K562 (cell line): ENCODE measurements around the gene ZFYVE19. TPM values are rescaled to one million over a fixed set of nuclear protein-coding genes. Genes with fewer than 3 reads are reported as not detected.

Source experiments
- ATAC-seq: fragments of 200-7000 bp; cut with Tn5 transposase; 3 replicates; pipeline ENCODE4 v1.9.1; 2020; ENCODE audit warnings: moderate library complexity
- BruUV-seq: library from RNA; stranded (reverse); fragments of 400-500 nt; replicated peaks from 2 replicates; lab custom pipeline; 2021; lab: Mats Ljungman, UMichigan
- CTCF ChIA-PET: fragments of 300-600 bp; formaldehyde crosslinking; extraction: SDS; loops from one replicate; lab custom pipeline; 2021; ENCODE audit warnings: low intra/inter-chr PET ratio; lab: Yijun Ruan, JAX
- POLR2A ChIA-PET: fragments of 300-600, 350-650 bp; sonication (Branson Sonifier 250); formaldehyde crosslinking; extraction: SDS; loops from one replicate; lab custom pipeline; 2021; ENCODE audit warnings: antibody characterized with exemption, inconsistent platforms; lab: Yijun Ruan, JAX
- DNase-seq, 4 experiments: peaks; one replicate each; pipeline versions ENCODE4 v3.0.0 to v3.0.0-alpha.2; 2011 to 2018; ENCODE audit warnings: low spot score in 3 of 4, mixed read lengths in 3 of 4; ENCODE audit errors: extremely low read depth in 1 of 4
- FAIRE-seq: peaks from 2 replicates; lab custom pipeline; 2011; peaks lifted over from hg19 to GRCh38; lab: Jason Lieb, UNC
- H2AFZ ChIP-seq: 2 replicates; pipeline ENCODE4 v1.6.0; 2011; ENCODE audit warnings: low read depth, low read length, control low read depth, inconsistent platforms
- H3K27ac ChIP-seq: fragments of 200-600 bp; 3 replicates; pipeline ENCODE4 v1.8.0; 2011; ENCODE audit warnings: low read depth, mild to moderate bottlenecking, control low read depth, inconsistent platforms, low read length, moderate library complexity, mixed read lengths; ENCODE audit errors: extremely low read depth
- H3K27me3 ChIP-seq, 2 experiments: fragments of 300-600 bp in 1 of 2; 2 replicates in 1 of 2; 3 replicates in 1 of 2; pipeline versions ENCODE4 v1.6.0 to v1.8.0; 2011; ENCODE audit warnings: inconsistent platforms in 2 of 2, low read length in 2 of 2, mild to moderate bottlenecking in 1 of 2, mixed read lengths in 1 of 2, moderate library complexity in 1 of 2; ENCODE audit not compliant: control insufficient read depth in 2 of 2, insufficient read depth in 2 of 2
- H3K36me3 ChIP-seq: fragments of 300-600 bp; 3 replicates; pipeline ENCODE4 v1.8.0; 2011; ENCODE audit warnings: mild to moderate bottlenecking, low read length, inconsistent platforms; ENCODE audit not compliant: control insufficient read depth, insufficient read depth
- H3K4me1 ChIP-seq, 2 experiments: fragments of 200-600 bp in 1 of 2; replicated peaks in 1 of 2; 2 replicates in 1 of 2; 3 replicates in 1 of 2; pipeline versions ENCODE4 v1.5.1 to v1.8.0; 2011; ENCODE audit warnings: inconsistent platforms in 2 of 2, low read length in 2 of 2, mild to moderate bottlenecking in 1 of 2, mixed read lengths in 1 of 2, moderate library complexity in 1 of 2; ENCODE audit not compliant: control insufficient read depth in 2 of 2, insufficient read depth in 2 of 2
- H3K4me2 ChIP-seq: 2 replicates; pipeline ENCODE4 v1.6.1; 2011; ENCODE audit warnings: low read length, control low read depth, inconsistent platforms, mixed read lengths; ENCODE audit not compliant: insufficient read depth
- H3K4me3 ChIP-seq: fragments of 200-600 bp; sonication (generic), shearing (Covaris generic); 2 replicates; pipeline ENCODE4 v1.5.1; 2016; ENCODE audit warnings: control low read depth, inconsistent platforms
- H3K79me2 ChIP-seq: fragments of 200-600 bp; 3 replicates; pipeline ENCODE4 v1.8.0; 2011; ENCODE audit warnings: low read length, inconsistent platforms; ENCODE audit not compliant: control insufficient read depth, insufficient read depth
- H3K9ac ChIP-seq, 2 experiments: 2 replicates each; pipeline versions ENCODE4 v1.6.0 to v1.6.1; 2011; ENCODE audit warnings: low read depth in 2 of 2, low read length in 2 of 2, control low read depth in 1 of 2, inconsistent platforms in 1 of 2, mild to moderate bottlenecking in 1 of 2, mixed read lengths in 1 of 2; ENCODE audit not compliant: insufficient read depth in 1 of 2
- H3K9me1 ChIP-seq: one replicate; pipeline ENCODE4 v1.6.0; 2011; ENCODE audit warnings: inconsistent platforms, mild to moderate bottlenecking, low read length, moderate library complexity; ENCODE audit not compliant: control insufficient read depth, insufficient read depth
- H3K9me3 ChIP-seq: replicated peaks from 2 replicates; pipeline ENCODE4 v1.5.1; 2011; ENCODE audit warnings: low read depth, low read length, inconsistent platforms; ENCODE audit not compliant: control insufficient read depth, insufficient read depth
- H4K20me1 ChIP-seq: replicated peaks from 2 replicates; pipeline ENCODE4 v1.6.1; 2011; ENCODE audit warnings: low read length, inconsistent platforms, mixed read lengths; ENCODE audit not compliant: control insufficient read depth, insufficient read depth
- ATF7 ChIP-seq: fragments of 450-650 bp; IDR thresholded peaks from 2 replicates; pipeline ENCODE4 v1.7.1; 2014; ENCODE audit warnings: mild to moderate bottlenecking, moderate library complexity
- CREM ChIP-seq: IDR thresholded peaks from 2 replicates; pipeline ENCODE4 v1.6.1; 2014; ENCODE audit warnings: antibody characterized with exemption, low read depth
- DPF2 ChIP-seq: fragments of 450-650 bp; IDR thresholded peaks from 2 replicates; pipeline ENCODE4 v1.6.1; 2016
- EHMT2 ChIP-seq: fragments of 450-650 bp; IDR thresholded peaks from 2 replicates; pipeline ENCODE4 v1.6.1; 2018; ENCODE audit warnings: antibody characterized with exemption
- ESRRA ChIP-seq: fragments of 450-650 bp; IDR thresholded peaks from 2 replicates; pipeline ENCODE4 v1.6.1; 2014; ENCODE audit warnings: low read depth, mild to moderate bottlenecking, moderate library complexity, borderline replicate concordance
- GABPB1 ChIP-seq: sonication (generic); formaldehyde crosslinking; IDR thresholded peaks from 2 replicates; pipeline ENCODE4 v1.8.0; 2022; ENCODE audit warnings: mild to moderate bottlenecking, missing genetic modification reagents
- HDAC1 ChIP-seq, 2 experiments: fragments of 450-650 bp; IDR thresholded peaks; 2 replicates each; pipeline ENCODE4 v1.6.1; 2016 to 2017; ENCODE audit warnings: inconsistent platforms in 1 of 2, mild to moderate bottlenecking in 1 of 2, moderate library complexity in 1 of 2
- MED1 ChIP-seq: sonication (generic); formaldehyde crosslinking; IDR thresholded peaks from 2 replicates; pipeline ENCODE4 v1.8.1; 2023; ENCODE audit warnings: missing genetic modification reagents, borderline replicate concordance
- NBN ChIP-seq: fragments of 450-650 bp; IDR thresholded peaks from 2 replicates; pipeline ENCODE4 v1.6.1; 2016; ENCODE audit warnings: low read depth, mild to moderate bottlenecking
- SLC30A9 ChIP-seq: fragments of 250-450 bp; sonication (Bioruptor Pico); IDR thresholded peaks from 2 replicates; pipeline ENCODE4 v1.8.0; 2022; ENCODE audit warnings: mild to moderate bottlenecking, moderate library complexity
- SP1 ChIP-seq: sonication (generic); formaldehyde crosslinking; IDR thresholded peaks from 2 replicates; pipeline ENCODE4 v1.8.1; 2022; ENCODE audit warnings: mild to moderate bottlenecking, missing genetic modification reagents
- TEAD4 ChIP-seq, 2 experiments: sonication (generic) in 1 of 2; formaldehyde crosslinking in 1 of 2; IDR thresholded peaks; 2 replicates each; pipeline versions ENCODE4 v1.6.1 to v1.8.0; 2012 to 2022; ENCODE audit warnings: borderline replicate concordance in 1 of 2, inconsistent platforms in 1 of 2, low read length in 1 of 2, mild to moderate bottlenecking in 1 of 2, missing genetic modification reagents in 1 of 2
- TFAP4 ChIP-seq: sonication (generic); formaldehyde crosslinking; IDR thresholded peaks from 2 replicates; pipeline ENCODE4 v1.8.0; 2022; ENCODE audit warnings: missing genetic modification reagents, mild to moderate bottlenecking, moderate library complexity, borderline replicate concordance
- USF1 ChIP-seq: sonication (generic); formaldehyde crosslinking; IDR thresholded peaks from 2 replicates; pipeline ENCODE4 v1.9.0; 2022; ENCODE audit warnings: mild to moderate bottlenecking, missing genetic modification reagents
- ZFX ChIP-seq: sonication (generic); formaldehyde crosslinking; IDR thresholded peaks from 2 replicates; pipeline ENCODE4 v1.8.0; 2022; ENCODE audit warnings: mild to moderate bottlenecking, missing genetic modification reagents, moderate library complexity
- ZNF197 ChIP-seq: fragments of 200-800 bp; sonication (Bioruptor generic); IDR thresholded peaks from 2 replicates; pipeline ENCODE4 v1.6.1; 2016; ENCODE audit warnings: low read depth, missing genetic modification characterization, missing compliant biosample characterization
- ZNF395 ChIP-seq: fragments of 200-800 bp; sonication (Bioruptor generic); IDR thresholded peaks from 2 replicates; pipeline ENCODE4 v1.6.1; 2017; ENCODE audit warnings: missing genetic modification characterization, missing compliant biosample characterization
- WGBS: fragments of 100-300 bp; shearing (Covaris generic); methylation state at CpG from one replicate; pipeline ENCODE4 v1.1.6; 2016; ENCODE audit warnings: low coverage, mixed read lengths; ENCODE audit not compliant: insufficient coverage; ENCODE audit errors: missing lambda C conversion rate; 5-methylcytosine and 5-hydroxymethylcytosine counted together
- in situ Hi-C: fragments of 300-500 bp; cut with MboI; formaldehyde crosslinking; loops from 4 replicates; pipeline ENCODE4 v1.15.0; 2018; ENCODE audit warnings: inconsistent platforms, mixed read lengths
- intact Hi-C: fragments of 100-400 bp; cut with micrococcal nuclease; formaldehyde crosslinking; loops from 2 replicates; pipeline ENCODE4 v1.14.2; 2022
- polyA plus RNA-seq, 8 experiments: library from polyadenylated mRNA; depleted of rRNA in 4 of 8; stranded (reverse) in 5 of 8; unstranded in 3 of 8; fragments of >200 nt; fragmentation: Nextera tagmentation in 2 of 8; fragmentation: Illumina TruSeq in 1 of 8; extraction: Ambion mirVana in 2 of 8; extraction: Trizol in 1 of 8; gene quantifications; 2 replicates each; pipeline versions ENCODE4 v1.2.1 to v1.2.3, GENCODE V29; 2011 to 2014; ENCODE audit warnings: inconsistent platforms in 1 of 8, missing spikeins in 1 of 8
- total RNA-seq, 7 experiments: library from RNA; depleted of rRNA in 6 of 7; stranded (reverse); fragments of >200 nt in 6 of 7; fragmentation: Illumina TruSeq in 2 of 7; extraction: Trizol in 2 of 7; gene quantifications; 2 replicates each; pipeline versions ENCODE4 v1.2.1 to v1.2.3, GENCODE V29; 2011 to 2021; ENCODE audit warnings: low replicate concordance in 1 of 7

Gene ZFYVE19
- total and polyA plus RNA-seq, 9 of the 15 experiments (the other 6 are each of a cell fraction or from before 2014, with no cell fraction given) = 1.5 to 36.8 (median 19.9) TPM

- peak in 1 of 2 experiments; percentile 84; a peak in 2 of 4 replicates for TF ChIP-seq HDAC1 (IDR thresholded peaks at IDR 0.05)
- TF ChIP-seq EHMT2 = no peak
- TF ChIP-seq TEAD4 (IDR thresholded peaks at IDR 0.05; ENCODE audit: low read length) = peak; percentile 98
- no peak for TF ChIP-seq TEAD4 (CRISPR knock-in tag; IDR thresholded peaks at IDR 0.05; ENCODE audit: borderline replicate concordance)
- TF ChIP-seq DPF2 = peak; percentile 96
- peak; percentile 76 for TF ChIP-seq SP1 (CRISPR knock-in tag)
- peak; percentile 14; the same call in 1 of the 2 replicates for TF ChIP-seq USF1
- TF ChIP-seq NBN = peak; percentile 81; the same call in 1 of the 2 replicates
Measured at GRCh38 chr15:40825661-40826422, 19.0 kb downstream of the ZFYVE19 start (continued).

- CTCF ChIA-PET = no interaction called here
- Histone ChIP-seq H3K27ac (no peak overlapping the region; the same call in 2 of the 3 replicates), H3K4me2 (peak overlapping the region; percentile 62), H3K79me2 (no peaks in the 10 kb centered on the region), H3K27me3 (no peaks in the 10 kb centered on the region), H3K9me1 (no peaks in the 10 kb centered on the region), H3K9me3 (no peaks in the 10 kb centered on the region), H3K9ac (no peak overlapping the region), H3K36me3 (no peaks in the 10 kb centered on the region), H4K20me1 (peaks cover 4% of the 10 kb centered on the region), H2AFZ (no peak overlapping the region), H3K4me1 (peaks cover 5 to 28% of the 10 kb centered on the region in 2 experiments; a peak in 4 of 5 replicates), H3K4me3 (no peak overlapping the region)
- DNase-seq (no peak), ATAC-seq (no peak; the same call in 2 of the 3 replicates), FAIRE-seq (no peak)
- intact Hi-C loops (no loop called here), in situ Hi-C loops (no loop called here)
- 17% methylated on average over 4 of the region's 4 CpGs for WGBS
- POLR2A ChIA-PET = interaction anchor here (0.6 to 0.7 kb wide), 4 partner anchors 12 to 1143 kb away, joined by 3 to 4 read pairs (median 3); no protein-coding TSS in a partner anchor
- no TSS peak for BruUV-seq
- TF ChIP-seq ESRRA (0 out of 2 replicates have a peak, but pooled peaks have one; percentile 9), GABPB1 (peak; percentile 3; the same call in 1 of the 2 replicates), ZFX (CRISPR knock-in tag) (peak; percentile 18; the same call in 1 of the 2 replicates), ZNF395 (CRISPR knock-in tag) (peak; percentile 35; the same call in 1 of the 2 replicates), MED1 (CRISPR knock-in tag) (no peak), TFAP4 (CRISPR knock-in tag) (0 out of 2 replicates have a peak, but pooled peaks have one; percentile 1), ZNF197 (0 out of 2 replicates have a peak, but pooled peaks have one; percentile 23), ATF7 (no peak), CREM (no peak), SLC30A9 (CRISPR knock-in tag) (no peak)
Measured at GRCh38 chr15:40826423-40827075, 19.7 kb downstream of the ZFYVE19 start.
